Measurements from ENCODE around the gene ATP10B. TPM values are rescaled to one million over a fixed set of nuclear protein-coding genes. Genes with fewer than 3 reads are reported as not detected.

Gene ATP10B
- total RNA-seq, 1 donor from 2014 or later = not detected

- DNase-seq = no peak
- intact Hi-C loops (cut with micrococcal nuclease) = no loop called here
- ATAC-seq = no peak
These were observed 149.7 kb downstream of the ATP10B start for GRCh38 chr5:160702311-160702803.

GRCh38 chr5:160701403-160701802 lies 150.6 kb downstream of the ATP10B start:
- intact Hi-C loops (cut with micrococcal nuclease) = no loop called here
- ATAC-seq = no peak
- no peak for DNase-seq

GRCh38 chr5:160699301-160699700 lies 152.7 kb downstream of the ATP10B start:
- DNase-seq (no peak), ATAC-seq (no peak)
- intact Hi-C loops (cut with micrococcal nuclease) = no loop called here

- ATAC-seq = no peak
- intact Hi-C loops (cut with micrococcal nuclease) = no loop called here
- DNase-seq = no peak
These were observed 154.7 kb downstream of the ATP10B start for GRCh38 chr5:160697281-160697680.

- ATAC-seq = no peak
- no peak for DNase-seq
- intact Hi-C loops (cut with micrococcal nuclease) = no loop called here
These were observed 157.1 kb downstream of the ATP10B start for GRCh38 chr5:160694896-160695295.

- DNase-seq (no peak), ATAC-seq (no peak)
- intact Hi-C loops (cut with micrococcal nuclease) = no loop called here
These were observed 158.1 kb downstream of the ATP10B start for GRCh38 chr5:160693831-160694465.

- no peak for ATAC-seq
- DNase-seq = no peak
- intact Hi-C loops (cut with micrococcal nuclease) = no loop called here
These were observed 159.7 kb downstream of the ATP10B start for GRCh38 chr5:160692271-160692670.

GRCh38 chr5:160685695-160686094 lies 166.3 kb downstream of the ATP10B start:
- no peak for ATAC-seq
- intact Hi-C loops (cut with micrococcal nuclease) = no loop called here
- DNase-seq = no peak

- ATAC-seq (no peak), DNase-seq (no peak)
- intact Hi-C loops (cut with micrococcal nuclease) = no loop called here
These were observed 166.8 kb downstream of the ATP10B start for GRCh38 chr5:160685219-160685618.

GRCh38 chr5:160679567-160680309 lies 172.3 kb downstream of the ATP10B start:
- ATAC-seq (no peak), DNase-seq (no peak)
- intact Hi-C loops (cut with micrococcal nuclease) = no loop called here

GRCh38 chr5:160675988-160676387 lies 176.0 kb downstream of the ATP10B start:
- no peak for DNase-seq
- ATAC-seq = no peak
- intact Hi-C loops (cut with micrococcal nuclease) = no loop called here

GRCh38 chr5:160674901-160675300 lies 177.1 kb downstream of the ATP10B start:
- DNase-seq (no peak), ATAC-seq (no peak)
- intact Hi-C loops (cut with micrococcal nuclease) = no loop called here

- intact Hi-C loops (cut with micrococcal nuclease) = no loop called here
- no peak for ATAC-seq
- no peak for DNase-seq
These were observed 179.5 kb downstream of the ATP10B start for GRCh38 chr5:160672521-160672920.

- DNase-seq = no peak
- intact Hi-C loops (cut with micrococcal nuclease) = no loop called here
- no peak for ATAC-seq
These were observed 183.7 kb downstream of the ATP10B start for GRCh38 chr5:160668356-160668755.

GRCh38 chr5:160667160-160667559 lies 184.9 kb downstream of the ATP10B start:
- ATAC-seq = no peak
- no peak for DNase-seq
- intact Hi-C loops (cut with micrococcal nuclease) = no loop called here

GRCh38 chr5:160665460-160665859 lies 186.6 kb downstream of the ATP10B start:
- intact Hi-C loops (cut with micrococcal nuclease) = no loop called here
- DNase-seq = no peak
- no peak for ATAC-seq

- intact Hi-C loops (cut with micrococcal nuclease) = no loop called here
- DNase-seq (no peak), ATAC-seq (no peak)
These were observed 191.9 kb downstream of the ATP10B start for GRCh38 chr5:160660132-160660531.

- intact Hi-C loops (cut with micrococcal nuclease) = no loop called here
- ATAC-seq (no peak), DNase-seq (no peak)
These were observed 194.2 kb downstream of the ATP10B start for GRCh38 chr5:160657622-160658458.

GRCh38 chr5:160657068-160657507 lies 194.9 kb downstream of the ATP10B start:
- DNase-seq (no peak), ATAC-seq (no peak)
- intact Hi-C loops (cut with micrococcal nuclease) = no loop called here

GRCh38 chr5:160655717-160656116 lies 196.3 kb downstream of the ATP10B start:
- ATAC-seq (no peak), DNase-seq (no peak)
- intact Hi-C loops (cut with micrococcal nuclease) = no loop called here
